ENCODE results near the gene SDSL.

Gene SDSL

DNA sequence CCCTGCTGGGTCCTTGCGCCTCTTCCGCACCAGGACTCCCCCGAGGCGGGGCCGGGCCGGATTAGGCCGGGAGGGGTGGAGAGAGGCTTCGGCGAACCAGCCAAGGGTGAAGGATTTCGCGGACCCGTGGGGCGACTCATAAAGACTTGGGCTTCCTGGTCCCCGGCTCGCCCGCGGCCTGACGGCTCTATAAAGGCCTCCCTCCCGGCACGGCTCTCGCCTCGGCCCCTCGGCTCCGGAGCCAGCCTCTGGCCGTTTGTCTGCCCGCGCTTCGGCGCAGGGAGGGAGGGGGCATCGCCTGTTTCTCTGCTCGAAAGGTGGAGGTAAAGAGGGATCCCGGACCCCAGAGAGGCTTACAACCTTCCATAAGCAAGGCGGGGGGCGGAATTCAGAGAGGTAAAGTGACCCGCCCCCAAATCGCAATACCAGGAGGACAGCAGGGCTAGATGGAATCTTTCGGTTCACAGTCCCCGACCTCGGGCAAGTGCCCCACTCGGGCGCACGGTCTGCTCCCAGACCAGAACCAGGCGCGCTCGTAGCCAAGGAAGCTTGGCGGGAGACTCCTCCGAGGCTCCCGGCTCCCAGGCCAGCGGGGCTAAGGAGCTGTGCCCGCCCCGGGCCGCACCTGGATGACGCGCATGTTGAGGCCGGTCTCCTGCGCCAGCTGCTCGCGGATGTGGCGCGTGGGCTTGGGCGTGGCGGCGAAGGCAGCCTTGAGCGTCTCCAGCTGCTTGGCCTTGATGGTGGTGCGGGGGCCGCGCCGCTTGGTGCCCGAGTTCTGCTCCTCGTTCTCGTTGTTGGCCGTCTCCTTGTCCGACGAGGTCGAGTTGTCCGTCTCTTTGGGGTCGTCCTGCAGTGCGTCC is 45.6 kb downstream of the SDSL start:
- TF ChIP-seq, protein P1, sequence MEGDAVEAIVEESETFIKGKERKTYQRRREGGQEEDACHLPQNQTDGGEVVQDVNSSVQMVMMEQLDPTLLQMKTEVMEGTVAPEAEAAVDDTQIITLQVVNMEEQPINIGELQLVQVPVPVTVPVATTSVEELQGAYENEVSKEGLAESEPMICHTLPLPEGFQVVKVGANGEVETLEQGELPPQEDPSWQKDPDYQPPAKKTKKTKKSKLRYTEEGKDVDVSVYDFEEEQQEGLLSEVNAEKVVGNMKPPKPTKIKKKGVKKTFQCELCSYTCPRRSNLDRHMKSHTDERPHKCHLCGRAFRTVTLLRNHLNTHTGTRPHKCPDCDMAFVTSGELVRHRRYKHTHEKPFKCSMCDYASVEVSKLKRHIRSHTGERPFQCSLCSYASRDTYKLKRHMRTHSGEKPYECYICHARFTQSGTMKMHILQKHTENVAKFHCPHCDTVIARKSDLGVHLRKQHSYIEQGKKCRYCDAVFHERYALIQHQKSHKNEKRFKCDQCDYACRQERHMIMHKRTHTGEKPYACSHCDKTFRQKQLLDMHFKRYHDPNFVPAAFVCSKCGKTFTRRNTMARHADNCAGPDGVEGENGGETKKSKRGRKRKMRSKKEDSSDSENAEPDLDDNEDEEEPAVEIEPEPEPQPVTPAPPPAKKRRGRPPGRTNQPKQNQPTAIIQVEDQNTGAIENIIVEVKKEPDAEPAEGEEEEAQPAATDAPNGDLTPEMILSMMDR (IDR thresholded peaks at IDR 0.05), result no peak
- Histone ChIP-seq H3K27ac (no peak overlapping the region), H3K4me3 (peak overlapping the region; percentile 66)
- DNase-seq (ENCODE audit: low spot score), result no peak

DNA sequence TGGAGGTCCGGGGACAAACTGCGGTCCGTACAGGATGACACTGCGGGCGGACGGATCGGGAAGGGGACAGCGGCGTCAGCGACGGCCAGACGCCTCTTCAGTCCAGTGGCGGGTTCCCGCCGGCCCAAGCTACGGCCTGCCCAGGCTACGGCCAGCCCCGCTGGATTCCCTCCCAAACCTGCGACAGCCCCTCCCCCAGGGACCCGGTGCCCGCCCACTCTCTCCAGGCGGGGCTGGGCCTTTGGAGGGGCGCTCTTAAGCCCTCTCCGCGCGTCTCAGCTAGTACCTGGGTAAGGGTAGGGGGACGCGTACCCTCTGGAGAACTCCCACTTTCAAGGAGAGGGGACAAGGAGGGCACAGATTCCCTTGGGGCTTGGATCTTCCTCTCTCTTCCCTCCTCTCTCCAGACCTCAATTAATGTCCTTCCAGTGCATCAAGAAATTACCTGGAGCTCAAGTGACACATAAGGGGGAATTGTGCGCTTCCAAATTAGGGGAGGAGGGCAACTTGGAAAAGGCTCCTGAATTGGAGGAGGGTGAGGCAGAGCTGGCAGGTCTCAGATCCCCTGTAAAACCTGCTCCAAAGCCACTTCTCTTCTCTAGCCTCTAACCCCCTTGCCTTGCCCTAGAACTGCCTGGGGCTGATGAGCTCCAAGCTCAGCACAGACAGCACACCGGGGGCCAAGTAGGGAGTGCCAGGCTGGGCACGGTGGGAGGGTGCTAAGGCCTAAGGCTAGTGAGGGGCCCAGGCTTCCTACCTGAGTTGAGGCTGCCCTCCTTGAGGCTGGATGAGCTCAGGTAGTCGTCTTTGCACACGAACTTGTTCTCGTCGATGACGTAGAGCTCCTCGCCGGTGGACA is 46.4 kb downstream of the SDSL start:
- H3K27ac ChIP-seq, result no peak overlapping the region
- peak overlapping the region; percentile 66 for H3K4me3 ChIP-seq
- TF ChIP-seq, protein P1 (IDR thresholded peaks at IDR 0.05), result no peak
- DNase-seq (ENCODE audit: low spot score), result no peak

DNA sequence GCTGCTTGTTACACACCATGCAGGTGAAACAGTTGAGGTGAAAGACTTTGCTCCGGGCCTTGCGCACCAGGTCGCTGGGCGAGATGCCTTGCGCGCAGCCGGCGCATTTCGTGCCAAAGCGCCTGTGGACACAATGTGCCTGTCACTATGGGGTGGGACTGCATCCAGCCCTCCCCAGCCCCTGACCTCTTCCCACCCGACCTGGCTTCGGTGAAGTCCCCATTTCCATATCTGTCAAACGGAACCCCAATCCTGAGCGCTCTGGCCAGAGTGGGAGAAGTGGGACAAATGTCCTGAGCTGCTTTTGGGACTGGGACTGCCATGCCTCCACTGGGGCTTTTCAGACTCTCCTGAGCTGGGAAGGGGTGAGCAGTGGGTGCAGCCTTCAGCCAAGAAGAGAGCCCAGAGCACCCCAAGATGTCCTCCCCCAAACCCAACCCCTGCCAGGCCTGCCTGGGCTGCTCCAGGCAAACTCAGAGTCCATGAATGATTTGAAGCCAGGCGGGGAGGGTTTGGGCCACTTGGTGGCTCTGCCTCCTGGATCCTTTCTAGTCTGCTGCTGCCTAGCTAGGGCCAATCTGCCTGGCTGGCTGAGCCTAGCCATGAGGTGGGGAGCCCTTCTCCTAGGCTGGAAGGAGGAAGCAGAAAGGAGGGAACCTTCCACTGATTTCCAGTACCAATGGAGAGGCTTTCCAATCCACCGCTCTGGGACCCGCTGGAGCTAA is 47.2 kb downstream of the SDSL start:
- Histone ChIP-seq H3K27ac (no peak overlapping the region), H3K4me3 (no peak overlapping the region)
- TF ChIP-seq, protein P1 (IDR thresholded peaks at IDR 0.05), result no peak
- no peak for DNase-seq (ENCODE audit: low spot score)

DNA sequence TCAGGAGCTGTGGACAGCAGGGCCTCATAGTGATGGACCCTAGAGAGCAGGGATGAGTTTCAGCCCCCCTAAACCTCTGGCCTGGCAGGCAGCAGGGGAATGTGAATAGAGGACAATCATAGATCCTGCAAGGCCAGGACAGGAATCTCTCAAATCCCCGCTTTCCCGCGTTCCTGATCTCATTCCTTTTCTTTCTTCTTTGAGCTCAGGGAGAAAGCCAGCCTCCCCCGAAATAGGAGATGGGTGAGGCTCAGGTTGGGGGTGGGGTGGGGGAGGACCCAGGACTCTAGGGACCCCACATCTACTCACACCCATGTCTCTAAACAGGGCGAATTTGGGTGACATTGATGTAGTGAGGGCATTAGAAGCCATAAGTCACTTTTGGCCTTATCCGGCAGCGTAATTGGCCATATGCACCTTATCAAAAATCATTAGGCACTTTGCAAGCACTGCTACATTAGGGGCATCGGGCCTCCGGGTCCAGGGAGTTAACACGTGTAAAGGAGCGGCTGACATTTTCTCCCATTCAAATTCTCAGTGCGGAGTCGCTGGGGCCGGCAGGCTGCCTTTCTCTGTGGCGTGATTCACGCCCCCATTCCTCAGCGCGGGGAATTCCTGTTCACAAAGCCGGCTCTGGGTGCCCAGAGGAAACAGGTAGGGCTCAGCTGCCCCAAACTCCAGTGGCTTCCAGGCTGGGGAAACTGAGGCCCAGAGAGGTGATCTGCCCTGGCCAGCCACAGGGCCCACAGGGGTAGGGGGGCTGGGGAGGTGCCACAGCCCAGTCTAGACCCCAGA is 48.0 kb downstream of the SDSL start:
- no peak overlapping the region for H3K27ac ChIP-seq
- H3K4me3 ChIP-seq, result no peak overlapping the region
- no peak for DNase-seq (ENCODE audit: low spot score)
- TF ChIP-seq, protein P1 (IDR thresholded peaks at IDR 0.05), result no peak

DNA sequence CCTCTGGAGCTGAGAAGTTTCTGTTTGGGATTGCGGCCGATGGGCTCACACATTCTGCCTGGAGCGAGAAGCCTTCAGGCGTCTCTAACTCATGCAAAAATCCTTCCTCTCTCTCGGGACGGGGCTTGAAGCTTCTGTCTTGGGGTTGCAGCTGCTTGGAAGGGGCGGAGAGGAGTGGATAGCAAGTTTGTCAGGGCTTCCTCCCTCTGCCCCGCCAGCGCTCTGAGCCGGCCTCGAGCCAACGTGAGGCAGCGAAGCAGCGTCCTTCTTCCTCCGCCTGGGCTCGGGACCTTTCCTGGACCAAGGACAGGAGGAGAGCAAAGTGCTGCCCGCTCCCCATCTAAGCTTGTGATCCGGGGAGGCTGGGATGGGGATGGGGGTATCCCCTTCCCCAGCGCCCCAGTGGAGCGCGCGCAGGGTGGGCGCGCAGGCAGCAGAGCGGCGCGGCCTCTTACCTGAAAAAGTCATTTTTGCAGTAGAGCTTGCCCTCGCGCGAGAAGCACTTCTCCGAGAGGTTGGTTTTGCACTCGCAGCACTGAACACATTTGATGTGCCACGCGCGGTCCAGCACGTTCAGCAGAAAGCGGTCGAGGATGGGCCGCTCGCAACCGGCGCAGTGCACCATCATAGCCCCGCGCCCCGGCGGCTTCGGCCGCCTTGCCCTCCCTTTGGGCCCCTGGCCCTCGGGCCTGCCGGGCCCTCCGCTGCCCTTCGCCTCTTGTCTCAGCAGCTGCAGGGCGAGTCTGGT is 48.9 kb downstream of the SDSL start:
- Histone ChIP-seq H3K27ac (no peak overlapping the region), H3K4me3 (no peak overlapping the region)
- TF ChIP-seq, protein P1 (IDR thresholded peaks at IDR 0.05), result no peak
- no peak for DNase-seq (ENCODE audit: low spot score)
